Endothelial cell of umbilical vein (primary cell): Measurements from ENCODE around the gene TECTA. TPM values are rescaled to one million over a fixed set of nuclear protein-coding genes. Genes with fewer than 3 reads are reported as not detected.

Experiments
- BruUV-seq: library from RNA; stranded (reverse); fragments of 400-500 nt; replicated peaks from 2 replicates; lab custom pipeline; 2021; lab: Mats Ljungman, UMichigan
- CTCF ChIA-PET: fragments of 300-600, 350-600 bp; sonication (Branson Sonifier 250); formaldehyde crosslinking; loops from one replicate; lab custom pipeline; 2021; ENCODE audit warnings: antibody characterized with exemption, inconsistent platforms; lab: Charles Lee
- POLR2A ChIA-PET: fragments of 300-600, 350-600 bp; sonication (Branson Sonifier 250); formaldehyde crosslinking; loops from one replicate; lab custom pipeline; 2021; ENCODE audit warnings: antibody characterized with exemption, inconsistent platforms; lab: Charles Lee
- DNase-seq: peaks from one replicate; pipeline ENCODE4 v3.0.0-alpha.2; 2011; ENCODE audit warnings: low read depth, low spot score
- FAIRE-seq: peaks from 2 replicates; lab custom pipeline; 2011; peaks lifted over from hg19 to GRCh38; lab: Jason Lieb, UNC
- H2AFZ ChIP-seq: 2 replicates; pipeline ENCODE4 v1.6.0; 2012; ENCODE audit warnings: low read depth, low read length, control low read depth, inconsistent platforms
- H3K27ac ChIP-seq: 2 replicates; pipeline ENCODE4 v1.5.1; 2011; ENCODE audit warnings: low read depth, mild to moderate bottlenecking, control low read depth, low read length, moderate library complexity; ENCODE audit not compliant: insufficient read depth
- H3K27me3 ChIP-seq, 2 experiments: 2 replicates each; pipeline versions ENCODE4 v1.6.0 to v1.6.1; 2011; ENCODE audit warnings: low read length in 2 of 2, mixed read lengths in 1 of 2; ENCODE audit not compliant: control insufficient read depth in 2 of 2, insufficient read depth in 2 of 2
- H3K36me3 ChIP-seq, 2 experiments: 2 replicates in 1 of 2; 3 replicates in 1 of 2; pipeline ENCODE4 v1.5.1; 2011; ENCODE audit warnings: low read length in 2 of 2, mild to moderate bottlenecking in 1 of 2, moderate library complexity in 1 of 2; ENCODE audit not compliant: control insufficient read depth in 2 of 2, insufficient read depth in 2 of 2; ENCODE audit errors: extremely low read depth in 1 of 2
- H3K4me1 ChIP-seq: 3 replicates; pipeline ENCODE4 v1.5.1; 2011; ENCODE audit warnings: mild to moderate bottlenecking, low read length; ENCODE audit not compliant: control insufficient read depth, insufficient read depth; ENCODE audit errors: extremely low read depth
- H3K4me2 ChIP-seq: 2 replicates; pipeline ENCODE4 v1.6.1; 2011; ENCODE audit warnings: low read length, control low read depth, mixed read lengths; ENCODE audit not compliant: insufficient read depth
- H3K4me3 ChIP-seq, 3 experiments: fragments of 200-600 bp in 1 of 3; sonication (generic), shearing (Covaris generic) in 1 of 3; replicated peaks in 1 of 3; 2 replicates each; pipeline ENCODE4 v1.5.1; 2011 to 2016; ENCODE audit warnings: control low read depth in 3 of 3, low read length in 3 of 3, mild to moderate bottlenecking in 2 of 3, inconsistent platforms in 1 of 3, low read depth in 1 of 3, moderate library complexity in 1 of 3; ENCODE audit not compliant: insufficient read depth in 1 of 3
- H3K79me2 ChIP-seq: 2 replicates; pipeline ENCODE4 v1.6.0; 2012; ENCODE audit warnings: low read length, inconsistent platforms; ENCODE audit not compliant: control insufficient read depth, insufficient read depth
- H3K9ac ChIP-seq: replicated peaks from 2 replicates; pipeline ENCODE3; 2011; ENCODE audit warnings: low read length, control low read depth; ENCODE audit not compliant: insufficient read depth; ENCODE audit errors: extremely low read depth
- H3K9me1 ChIP-seq: replicated peaks from 3 replicates; pipeline ENCODE4 v1.6.0; 2011; ENCODE audit warnings: mild to moderate bottlenecking, low read length; ENCODE audit not compliant: control insufficient read depth, insufficient read depth; ENCODE audit errors: extremely low read depth
- H3K9me3 ChIP-seq: replicated peaks from 2 replicates; pipeline ENCODE4 v1.5.1; 2012; ENCODE audit warnings: low read length, inconsistent platforms; ENCODE audit not compliant: control insufficient read depth, insufficient read depth
- H4K20me1 ChIP-seq: replicated peaks from 2 replicates; pipeline ENCODE3; 2011; ENCODE audit warnings: mild to moderate bottlenecking, low read length; ENCODE audit not compliant: control insufficient read depth, insufficient read depth; ENCODE audit errors: extremely low read depth
- EZH2 ChIP-seq: IDR thresholded peaks from 2 replicates; pipeline ENCODE4 v1.6.1; 2012; ENCODE audit warnings: borderline replicate concordance, low read depth, mild to moderate bottlenecking, moderate library complexity, low read length, inconsistent platforms; ENCODE audit not compliant: severe bottlenecking
- FOS ChIP-seq: IDR thresholded peaks from 2 replicates; pipeline ENCODE4 v1.6.1; 2011; ENCODE audit warnings: mild to moderate bottlenecking, low read length, moderate library complexity, borderline replicate concordance; ENCODE audit not compliant: insufficient read depth
- MAX ChIP-seq: IDR thresholded peaks from 2 replicates; pipeline ENCODE4 v1.6.1; 2011; ENCODE audit not compliant: insufficient read depth, insufficient read length
- POLR2A ChIP-seq: IDR thresholded peaks from 2 replicates; pipeline ENCODE4 v1.6.1; 2012; ENCODE audit warnings: low read depth, mild to moderate bottlenecking, control low read depth, low read length
- dilution Hi-C: fragments of 300-500 bp; cut with MboI; formaldehyde crosslinking; loops from one replicate; pipeline ENCODE4 v1.15.0; 2019; ENCODE audit warnings: low sequenced_read_pairs; ENCODE audit not compliant: extremely low pct_ligation_motif_present
- intact Hi-C: fragments of 100-400 bp; cut with micrococcal nuclease; formaldehyde crosslinking; loops from one replicate; pipeline ENCODE4 v1.10.0; 2022
- polyA plus RNA-seq, 4 experiments: library from polyadenylated mRNA; depleted of rRNA in 3 of 4; stranded (reverse) in 3 of 4; unstranded in 1 of 4; fragments of >200 nt; gene quantifications; 2 replicates each; pipeline versions ENCODE4 v1.2.1 to v1.2.3, GENCODE V29; 2011 to 2012; ENCODE audit warnings: missing spikeins in 1 of 4
- total RNA-seq: library from RNA; stranded (reverse); gene quantifications from 2 replicates; pipeline ENCODE4 v1.2.3, GENCODE V29; 2021

Gene TECTA
- total and polyA plus RNA-seq, 2 donors (not counting 3 experiments of a cell fraction or from before 2014, with no cell fraction given) = 0.44 to 0.69 TPM

- Histone ChIP-seq H2AFZ (no peak overlapping the region), H3K9ac (no peak overlapping the region), H3K9me1 (no peaks in the 10 kb centered on the region), H3K4me2 (no peak overlapping the region), H3K27ac (no peak overlapping the region), H3K4me1 (peaks cover 6% of the 10 kb centered on the region), H4K20me1 (no peaks in the 10 kb centered on the region), H3K79me2 (no peaks in the 10 kb centered on the region), H3K9me3 (no peaks in the 10 kb centered on the region), H3K27me3 (no peaks in the 10 kb centered on the region), H3K36me3 (peaks cover 0 to 1% of the 10 kb centered on the region in 2 experiments), H3K4me3 (no peak overlapping the region)
- ChIA-PET POLR2A (no interaction called here), CTCF (interaction anchor here (0.8 to 1.4 kb wide), 3 partner anchors 15 to 128 kb away, joined by 3 to 6 read pairs (median 5); no protein-coding TSS in a partner anchor)
- no TSS peak for BruUV-seq
- dilution Hi-C loops = no loop called here
- FAIRE-seq = no peak
- TF ChIP-seq POLR2A = no peak
- TF ChIP-seq MAX = no peak
- TF ChIP-seq FOS = no peak
- intact Hi-C loops = no loop called here
- DNase-seq = no peak
These were observed 34.4 kb upstream of the TECTA start for GRCh38 chr11:121066623-121067022.

- Histone ChIP-seq H3K79me2 (no peaks in the 10 kb centered on the region), H3K4me3 (no peak overlapping the region), H3K9me1 (no peaks in the 10 kb centered on the region), H3K9ac (no peak overlapping the region), H2AFZ (no peak overlapping the region), H3K36me3 (peaks cover 0 to 1% of the 10 kb centered on the region in 2 experiments), H4K20me1 (no peaks in the 10 kb centered on the region), H3K27ac (no peak overlapping the region), H3K27me3 (no peaks in the 10 kb centered on the region), H3K9me3 (no peaks in the 10 kb centered on the region), H3K4me1 (peaks cover 6% of the 10 kb centered on the region), H3K4me2 (no peak overlapping the region)
- CTCF ChIA-PET = interaction anchor here (0.8 to 1.4 kb wide), 2 partner anchors 15 to 128 kb away, joined by 5 to 6 read pairs; no protein-coding TSS in a partner anchor
- no peak for DNase-seq
- TF ChIP-seq EZH2 (no peak), POLR2A (no peak)
- POLR2A ChIA-PET = no interaction called here
- BruUV-seq = no TSS peak
- FAIRE-seq = no peak
- dilution Hi-C loops (no loop called here), intact Hi-C loops (no loop called here)
These were observed 34.0 kb upstream of the TECTA start for GRCh38 chr11:121067026-121067425.
